CD8-positive, alpha-beta memory T cell (primary cell): ENCODE measurements around the gene AOPEP. TPM values are rescaled to one million over a fixed set of nuclear protein-coding genes. Genes with fewer than 3 reads are reported as not detected.

Experiments used
- CTCF ChIA-PET: fragments of 350-600 bp; sonication (Branson Sonifier 250); formaldehyde crosslinking; loops from one replicate; lab custom pipeline; 2021; ENCODE audit warnings: antibody characterized with exemption; lab: Charles Lee
- POLR2A ChIA-PET: fragments of 350-600 bp; sonication (Branson Sonifier 250); formaldehyde crosslinking; loops from one replicate; lab custom pipeline; 2021; ENCODE audit warnings: antibody characterized with exemption; lab: Charles Lee
- DNase-seq, 5 donors: peaks; one replicate each; pipeline versions ENCODE4 v3.0.0 to v3.0.0-alpha.2; 2020 to 2022; ENCODE audit warnings: mixed read lengths in 1 of 5
- H3K27ac ChIP-seq: one replicate; pipeline ENCODE4 v1.7.0; 2013; ENCODE audit warnings: low read depth, mild to moderate bottlenecking, low read length, moderate library complexity
- H3K27me3 ChIP-seq: 2 replicates; pipeline ENCODE4 v1.7.0; 2013; ENCODE audit warnings: low read length, mild to moderate bottlenecking; ENCODE audit not compliant: insufficient read depth, poor library complexity, severe bottlenecking
- H3K36me3 ChIP-seq: 2 replicates; pipeline ENCODE4 v1.7.0; 2013; ENCODE audit warnings: mild to moderate bottlenecking, low read length, moderate library complexity; ENCODE audit not compliant: insufficient read depth
- H3K4me1 ChIP-seq: 2 replicates; pipeline ENCODE4 v1.7.0; 2013; ENCODE audit warnings: mild to moderate bottlenecking, low read length, moderate library complexity; ENCODE audit not compliant: insufficient read depth
- H3K4me3 ChIP-seq: 2 replicates; pipeline ENCODE4 v1.7.0; 2013; ENCODE audit warnings: mild to moderate bottlenecking, low read length
- H3K9me3 ChIP-seq: 2 replicates; pipeline ENCODE4 v1.7.0; 2013; ENCODE audit warnings: mild to moderate bottlenecking, low read length
- H3K27ac Mint-ChIP-seq, 8 donors: one replicate each; pipeline ENCODE4 v1.8.0; 2020 to 2021; ENCODE audit warnings: mixed read lengths in 8 of 8, mild to moderate bottlenecking in 6 of 8, inconsistent platforms in 3 of 8, moderate library complexity in 3 of 8
- H3K27me3 Mint-ChIP-seq, 2 donors: one replicate each; pipeline ENCODE4 v1.8.0; 2020 to 2021; ENCODE audit warnings: mixed read lengths in 2 of 2, mild to moderate bottlenecking in 1 of 2, moderate library complexity in 1 of 2
- H3K36me3 Mint-ChIP-seq, 3 donors: one replicate each; pipeline ENCODE4 v1.8.0; 2020 to 2021; ENCODE audit warnings: mixed read lengths in 3 of 3, inconsistent platforms in 1 of 3, mild to moderate bottlenecking in 1 of 3
- H3K4me1 Mint-ChIP-seq, 3 donors: one replicate each; pipeline ENCODE4 v1.8.0; 2020 to 2021; ENCODE audit warnings: mixed read lengths in 3 of 3, inconsistent platforms in 1 of 3, mild to moderate bottlenecking in 1 of 3
- H3K4me3 Mint-ChIP-seq, 7 donors: one replicate each; pipeline ENCODE4 v1.8.0; 2020 to 2021; ENCODE audit warnings: mixed read lengths in 7 of 7, mild to moderate bottlenecking in 6 of 7, moderate library complexity in 4 of 7, inconsistent platforms in 2 of 7
- H3K9me3 Mint-ChIP-seq, 5 donors: one replicate each; pipeline ENCODE4 v1.8.0; 2020 to 2022; ENCODE audit warnings: mixed read lengths in 5 of 5, mild to moderate bottlenecking in 3 of 5, moderate library complexity in 2 of 5, inconsistent platforms in 1 of 5
- polyA plus RNA-seq: library from polyadenylated mRNA; unstranded; fragments of 300-500 nt; fragmentation: Illumina TruSeq; gene quantifications from one replicate; pipeline ENCODE4 v1.2.3, GENCODE V29; 2021
- total RNA-seq, 2 experiments: library from RNA; stranded (reverse); gene quantifications; one replicate each; pipeline ENCODE4 v1.2.3, GENCODE V29; 2021

The AOPEP gene
- total RNA-seq: 1 to 10 TPM; 6.9 to 7.1 TPM
- 4.2 TPM for polyA plus RNA-seq

GRCh38 chr9:94726495-94727191 is at the start of gene AOPEP:
Gene AOPEP, plus strand, starts transcription at chr9:94726699. Its CDS starts 33,085 bp downstream, at chr9:94759784.
- Histone ChIP-seq H3K27ac (peak within 1 kb of the TSS; percentile 95), H3K9me3 (no peaks in the 10 kb centered on the region), H3K27me3 (no peaks in the 10 kb centered on the region), H3K36me3 (no peaks in the 10 kb centered on the region), H3K4me3 (peak within 1 kb of the TSS; percentile 92), H3K4me1 (peaks cover 12% of the 10 kb centered on the region)
- POLR2A ChIA-PET: interaction anchor here (0.9 to 1.0 kb wide), 2 partner anchors 87 to 591 kb away, joined by 3 read pairs; partner anchors contain the start of genes FANCC and FBP1
- Mint-ChIP-seq H3K4me1 (peaks cover 7 to 24% (median 10%) of the 10 kb centered on the region in 3 donors), H3K36me3 (peaks cover 0 to 7% (median 4%) of the 10 kb centered on the region in 3 donors), H3K27me3 (peaks cover 0 to 3% of the 10 kb centered on the region in 2 donors), H3K4me3 (peak within 1 kb of the TSS; percentile 84 to 100 (median 98)), H3K9me3 (no peaks in the 10 kb centered on the region), H3K27ac (peak within 1 kb of the TSS; percentile 91 to 100 (median 99))
- DNase-seq: peak; percentile 98 to 100 (median 99)
- CTCF ChIA-PET: interaction anchor here (1.6 kb wide), 1 partner anchor 57 kb away, joined by 10 read pairs; no protein-coding TSS in a partner anchor

GRCh38 chr9:94677929-94678328 is 48.6 kb upstream of the AOPEP start:
- no peaks in the 10 kb centered on the region for H3K4me1 ChIP-seq
- no peak overlapping the region for H3K27ac ChIP-seq
- H3K27ac Mint-ChIP-seq: no peak overlapping the region
- no peaks in the 10 kb centered on the region for H3K9me3 Mint-ChIP-seq
- no peaks in the 10 kb centered on the region for H3K36me3 ChIP-seq
- no peaks in the 10 kb centered on the region for H3K27me3 ChIP-seq
- CTCF ChIA-PET: interaction anchor here (0.9 to 1.6 kb wide), 5 partner anchors 9 to 453 kb away, joined by 3 to 7 read pairs (median 6); no protein-coding TSS in a partner anchor
- DNase-seq: no peak
- POLR2A ChIA-PET: no interaction called here
- no peak overlapping the region for H3K4me3 ChIP-seq
- no peaks in the 10 kb centered on the region for H3K4me1 Mint-ChIP-seq
- H3K9me3 ChIP-seq: no peaks in the 10 kb centered on the region
- H3K27me3 Mint-ChIP-seq: peaks cover 8 to 18% of the 10 kb centered on the region in 2 donors
- no peak overlapping the region for H3K4me3 Mint-ChIP-seq
- H3K36me3 Mint-ChIP-seq: no peaks in the 10 kb centered on the region

GRCh38 chr9:94679587-94679986 is 46.9 kb upstream of the AOPEP start:
- no peaks in the 10 kb centered on the region for H3K9me3 ChIP-seq
- no peaks in the 10 kb centered on the region for H3K9me3 Mint-ChIP-seq
- H3K36me3 Mint-ChIP-seq: no peaks in the 10 kb centered on the region
- peaks cover 8 to 18% of the 10 kb centered on the region in 2 donors for H3K27me3 Mint-ChIP-seq
- no peak overlapping the region for H3K27ac Mint-ChIP-seq
- CTCF ChIA-PET: interaction anchor here (2.7 to 3.7 kb wide), 3 partner anchors 11 to 450 kb away, joined by 9 to 102 read pairs (median 19); no protein-coding TSS in a partner anchor
- H3K4me3 Mint-ChIP-seq: no peak overlapping the region
- no peak overlapping the region for H3K4me3 ChIP-seq
- H3K4me1 Mint-ChIP-seq: no peaks in the 10 kb centered on the region
- no peaks in the 10 kb centered on the region for H3K27me3 ChIP-seq
- H3K4me1 ChIP-seq: no peaks in the 10 kb centered on the region
- no peak overlapping the region for H3K27ac ChIP-seq
- no peak for DNase-seq
- POLR2A ChIA-PET: no interaction called here
- no peaks in the 10 kb centered on the region for H3K36me3 ChIP-seq

GRCh38 chr9:94680020-94680419 is 46.5 kb upstream of the AOPEP start:
- H3K27ac Mint-ChIP-seq: no peak overlapping the region
- ChIA-PET CTCF (interaction anchor here (2.4 to 3.7 kb wide), 6 partner anchors 10 to 488 kb away, joined by 8 to 102 read pairs (median 20); no protein-coding TSS in a partner anchor), POLR2A (no interaction called here)
- Histone ChIP-seq H3K36me3 (no peaks in the 10 kb centered on the region), H3K9me3 (no peaks in the 10 kb centered on the region), H3K27me3 (no peaks in the 10 kb centered on the region), H3K27ac (no peak overlapping the region), H3K4me1 (no peaks in the 10 kb centered on the region), H3K4me3 (no peak overlapping the region)
- no peaks in the 10 kb centered on the region for H3K9me3 Mint-ChIP-seq
- H3K27me3 Mint-ChIP-seq: peaks cover 7 to 18% of the 10 kb centered on the region in 2 donors
- DNase-seq: no peak
- no peak overlapping the region for H3K4me3 Mint-ChIP-seq
- H3K36me3 Mint-ChIP-seq: no peaks in the 10 kb centered on the region
- no peaks in the 10 kb centered on the region for H3K4me1 Mint-ChIP-seq

GRCh38 chr9:94680621-94681020 is 45.9 kb upstream of the AOPEP start:
- Mint-ChIP-seq H3K27ac (no peak overlapping the region), H3K4me1 (no peaks in the 10 kb centered on the region), H3K4me3 (no peak overlapping the region), H3K36me3 (no peaks in the 10 kb centered on the region), H3K27me3 (peaks cover 7 to 18% of the 10 kb centered on the region in 2 donors), H3K9me3 (no peaks in the 10 kb centered on the region)
- Histone ChIP-seq H3K27me3 (no peaks in the 10 kb centered on the region), H3K36me3 (no peaks in the 10 kb centered on the region), H3K4me3 (no peak overlapping the region), H3K4me1 (no peaks in the 10 kb centered on the region), H3K9me3 (no peaks in the 10 kb centered on the region), H3K27ac (no peak overlapping the region)
- no peak for DNase-seq
- CTCF ChIA-PET: interaction anchor here (0.8 to 3.7 kb wide), 13 partner anchors 10 to 1537 kb away, joined by 3 to 102 read pairs (median 7); no protein-coding TSS in a partner anchor
- POLR2A ChIA-PET: no interaction called here

GRCh38 chr9:94681508-94681907 is 45.0 kb upstream of the AOPEP start:
- H3K27me3 Mint-ChIP-seq: peaks cover 7 to 22% of the 10 kb centered on the region in 2 donors
- H3K9me3 Mint-ChIP-seq: no peaks in the 10 kb centered on the region
- H3K4me3 ChIP-seq: no peak overlapping the region
- ChIA-PET CTCF (interaction anchor here (0.8 to 3.7 kb wide), 26 partner anchors 9 to 1536 kb away, joined by 3 to 102 read pairs (median 4); no protein-coding TSS in a partner anchor), POLR2A (interaction anchor here (0.6 kb wide), 1 partner anchor 16 kb away, joined by 5 read pairs; no protein-coding TSS in a partner anchor)
- H3K27ac ChIP-seq: no peak overlapping the region
- peak; percentile 29 to 62 (median 36) for DNase-seq
- H3K36me3 Mint-ChIP-seq: no peaks in the 10 kb centered on the region
- H3K36me3 ChIP-seq: no peaks in the 10 kb centered on the region
- no peak overlapping the region for H3K4me3 Mint-ChIP-seq
- H3K9me3 ChIP-seq: no peaks in the 10 kb centered on the region
- no peaks in the 10 kb centered on the region for H3K27me3 ChIP-seq
- no peaks in the 10 kb centered on the region for H3K4me1 ChIP-seq
- no peaks in the 10 kb centered on the region for H3K4me1 Mint-ChIP-seq
- H3K27ac Mint-ChIP-seq: peak overlapping the region in 1 of 8 donors; percentile 9

- no peaks in the 10 kb centered on the region for H3K36me3 Mint-ChIP-seq
- CTCF ChIA-PET: no interaction called here
- no peaks in the 10 kb centered on the region for H3K9me3 Mint-ChIP-seq
- no peak overlapping the region for H3K27ac Mint-ChIP-seq
- no peak overlapping the region for H3K4me3 ChIP-seq
- H3K9me3 ChIP-seq: no peaks in the 10 kb centered on the region
- H3K27me3 Mint-ChIP-seq: peaks cover 7 to 9% of the 10 kb centered on the region in 2 donors
- H3K4me3 Mint-ChIP-seq: no peak overlapping the region
- no peaks in the 10 kb centered on the region for H3K4me1 Mint-ChIP-seq
- H3K4me1 ChIP-seq: no peaks in the 10 kb centered on the region
- no peaks in the 10 kb centered on the region for H3K27me3 ChIP-seq
- H3K27ac ChIP-seq: no peak overlapping the region
- POLR2A ChIA-PET: no interaction called here
- no peaks in the 10 kb centered on the region for H3K36me3 ChIP-seq
- no peak for DNase-seq
Observed at GRCh38 chr9:94685359-94685758, 41.1 kb upstream of the AOPEP start.

- CTCF ChIA-PET: no interaction called here
- H3K27me3 ChIP-seq: no peaks in the 10 kb centered on the region
- no peak for DNase-seq
- no peaks in the 10 kb centered on the region for H3K36me3 ChIP-seq
- Mint-ChIP-seq H3K27me3 (peaks cover 7 to 9% of the 10 kb centered on the region in 2 donors), H3K4me3 (no peak overlapping the region), H3K36me3 (no peaks in the 10 kb centered on the region), H3K9me3 (no peaks in the 10 kb centered on the region), H3K4me1 (no peaks in the 10 kb centered on the region), H3K27ac (no peak overlapping the region)
- no peak overlapping the region for H3K4me3 ChIP-seq
- no peak overlapping the region for H3K27ac ChIP-seq
- POLR2A ChIA-PET: no interaction called here
- no peaks in the 10 kb centered on the region for H3K4me1 ChIP-seq
- no peaks in the 10 kb centered on the region for H3K9me3 ChIP-seq
Observed at GRCh38 chr9:94687451-94687850, 39.0 kb upstream of the AOPEP start.
